ENCODE results near the gene DIAPH2.
"Not testable (repeated sequence)": the region's sequence is repeated elsewhere in the genome, so short reads cannot be mapped to it uniquely, and the experiment has no call there.

DIAPH2 gene

DNA sequence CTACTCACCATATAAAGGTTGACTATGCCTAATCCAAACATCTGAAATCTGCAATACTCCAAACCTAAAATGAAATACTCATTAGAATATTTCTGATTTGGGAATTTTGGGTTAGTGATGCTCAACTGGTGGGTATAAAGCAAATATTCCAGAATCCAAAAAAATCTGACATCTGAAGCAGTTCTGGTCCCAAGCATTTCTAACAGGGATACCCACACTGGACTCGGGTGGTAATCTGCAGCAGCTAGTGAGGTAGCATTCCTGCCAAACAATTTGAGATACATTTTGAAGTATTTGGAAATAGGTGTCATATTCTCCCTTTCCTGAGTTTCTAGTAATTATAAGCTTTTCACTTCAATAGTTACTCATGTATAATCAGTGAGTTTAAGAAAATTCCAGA lies 149.5 kb downstream of the DIAPH2 start:
- no peak for DNase-seq

DNA sequence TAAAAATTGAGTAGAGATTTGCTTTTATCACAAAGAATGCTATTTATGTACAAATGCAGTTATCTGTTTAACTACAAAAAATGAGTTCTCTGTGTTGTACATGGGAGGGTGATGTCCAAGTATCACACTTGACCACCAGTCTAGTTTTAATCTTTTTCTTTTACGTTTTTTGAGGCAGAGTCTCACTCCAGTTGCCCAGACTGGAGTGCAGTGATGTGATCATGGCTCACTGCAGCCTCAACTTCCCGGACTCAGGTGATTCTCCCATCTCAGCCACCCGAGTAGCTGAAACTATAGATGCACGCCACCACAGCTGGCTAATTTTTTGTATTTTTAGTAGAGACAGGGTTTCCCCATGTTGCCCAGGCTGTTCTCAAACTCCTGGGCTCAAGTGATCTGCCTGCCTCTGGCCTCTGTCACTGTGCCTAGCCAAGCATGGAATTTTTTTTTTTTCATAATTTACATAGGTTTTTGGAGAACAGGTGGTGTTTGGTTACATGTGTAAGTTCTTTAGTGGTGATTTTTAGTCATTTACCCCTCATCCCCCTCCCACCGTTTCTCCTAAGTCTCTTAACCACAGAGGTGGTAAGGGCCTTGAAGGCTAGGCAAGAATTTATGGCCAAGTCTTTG lies 151.1 kb downstream of the DIAPH2 start:
- no peak for DNase-seq

DNA sequence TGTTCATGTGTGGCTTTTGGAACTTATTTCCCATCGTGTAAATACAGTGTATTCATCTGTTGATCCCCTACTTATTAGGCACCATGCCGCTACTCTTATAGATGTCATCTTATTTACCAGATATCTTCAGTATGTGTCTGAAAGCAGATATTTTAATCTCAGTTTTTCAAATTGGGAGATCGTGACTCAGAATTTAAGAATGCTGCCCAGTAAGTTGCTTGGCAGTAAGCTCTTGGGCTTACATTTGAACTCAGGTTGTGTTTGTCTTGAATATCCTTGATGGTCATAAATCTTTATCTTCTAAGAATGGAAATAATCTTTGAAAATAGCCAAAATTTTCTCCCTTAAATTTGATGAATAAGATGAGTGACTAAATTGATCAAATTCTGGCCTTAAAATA lies 153.2 kb downstream of the DIAPH2 start:
- no peak for DNase-seq

DNA sequence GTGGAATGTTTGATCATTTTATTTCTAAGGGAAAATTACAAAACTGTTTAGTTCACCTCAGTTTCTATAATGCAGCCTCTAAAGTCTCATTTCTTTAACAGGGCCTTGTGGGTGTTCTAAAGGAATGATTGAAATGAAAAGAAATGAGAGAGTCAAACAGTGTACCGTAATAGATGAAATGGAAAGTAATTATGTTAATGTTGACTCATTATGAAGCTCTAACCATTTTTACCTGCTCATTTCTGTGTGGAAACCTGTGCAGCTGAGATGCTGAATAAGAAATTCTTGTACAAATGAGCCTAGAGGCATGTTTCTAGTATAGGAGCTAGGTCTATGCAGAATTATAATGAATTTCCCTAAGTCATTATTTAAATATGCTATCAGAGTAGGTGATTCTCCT lies 153.9 kb downstream of the DIAPH2 start:
- DNase-seq, result no peak

DNA sequence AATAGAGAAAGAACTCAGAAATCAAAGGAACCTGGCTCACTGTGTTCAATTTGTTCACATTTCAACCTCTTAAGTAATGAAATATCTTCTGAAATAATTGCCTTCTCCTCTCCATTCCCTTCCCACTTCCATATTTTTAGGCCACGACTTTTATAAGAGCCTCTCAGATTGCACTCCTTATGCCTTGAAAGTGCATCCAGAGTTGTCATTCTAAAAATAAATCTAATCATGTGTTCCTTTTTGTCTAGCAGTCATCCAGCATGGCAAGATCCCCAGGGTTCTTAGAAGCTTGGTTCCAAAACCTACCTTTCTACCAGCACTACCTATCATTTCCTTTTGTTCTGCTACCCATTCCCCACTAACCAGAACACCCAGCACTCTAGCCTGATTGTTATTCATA lies 156.7 kb downstream of the DIAPH2 start:
- DNase-seq, result no peak

DNA sequence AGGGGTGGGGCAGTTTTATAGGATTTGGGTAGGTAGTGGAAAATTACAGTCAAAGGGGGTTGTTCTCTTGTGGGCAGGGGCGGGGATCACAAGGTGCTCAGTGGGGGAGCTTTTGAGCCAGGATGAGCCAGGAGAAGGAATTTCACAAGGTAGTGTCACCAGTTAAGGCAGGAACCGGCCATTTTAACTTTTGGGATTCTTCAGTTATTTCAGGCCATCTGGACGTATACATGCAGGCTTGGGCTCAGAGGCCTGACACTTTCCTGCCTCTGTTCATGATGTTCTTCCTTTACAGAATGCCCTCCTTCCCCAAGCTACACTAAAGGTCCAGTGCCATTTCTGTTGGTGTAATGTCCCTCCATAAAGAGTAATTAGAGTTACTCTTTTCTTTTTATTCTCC lies 157.2 kb downstream of the DIAPH2 start:
- DNase-seq, result not testable (repeated sequence)

DNA sequence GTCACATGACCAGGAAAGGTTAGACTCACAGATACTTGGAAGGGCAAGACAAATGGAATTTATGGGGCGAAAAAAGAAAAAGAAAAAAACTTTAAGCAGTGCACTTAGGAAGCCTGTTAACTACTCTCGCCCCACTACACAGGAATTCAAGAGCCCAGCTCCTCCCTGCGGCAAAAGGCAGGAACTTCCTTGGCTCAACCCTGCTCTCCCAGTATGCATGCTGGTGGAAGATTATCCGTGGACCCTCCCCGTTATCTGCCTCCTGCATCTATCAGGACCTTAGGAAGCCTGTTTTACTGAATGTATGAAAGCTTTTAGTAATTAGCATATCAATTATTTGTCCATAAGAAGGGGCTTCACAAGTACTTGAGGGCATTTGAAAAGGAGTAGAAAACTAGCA lies 158.9 kb downstream of the DIAPH2 start:
- DNase-seq, result no peak

DNA sequence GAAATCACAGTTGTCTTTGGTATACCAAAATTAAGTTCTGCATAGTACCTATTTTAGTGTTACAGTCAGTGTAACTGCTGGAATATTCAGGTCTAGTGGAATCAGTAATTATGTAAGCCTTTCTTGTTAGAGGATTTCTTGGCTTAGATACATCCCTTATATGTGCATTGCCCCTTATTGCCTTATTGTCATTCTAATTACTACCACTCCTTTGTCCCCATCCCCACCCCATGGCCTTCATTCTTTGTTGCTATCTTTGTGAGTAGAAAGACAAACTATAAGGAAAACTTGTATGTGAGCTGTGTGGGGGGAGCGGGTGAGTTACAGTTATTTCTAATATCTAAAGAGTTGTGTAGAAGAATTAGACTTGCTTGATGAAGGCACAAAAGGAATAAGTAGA lies 162.2 kb downstream of the DIAPH2 start:
- DNase-seq, result no peak

DNA sequence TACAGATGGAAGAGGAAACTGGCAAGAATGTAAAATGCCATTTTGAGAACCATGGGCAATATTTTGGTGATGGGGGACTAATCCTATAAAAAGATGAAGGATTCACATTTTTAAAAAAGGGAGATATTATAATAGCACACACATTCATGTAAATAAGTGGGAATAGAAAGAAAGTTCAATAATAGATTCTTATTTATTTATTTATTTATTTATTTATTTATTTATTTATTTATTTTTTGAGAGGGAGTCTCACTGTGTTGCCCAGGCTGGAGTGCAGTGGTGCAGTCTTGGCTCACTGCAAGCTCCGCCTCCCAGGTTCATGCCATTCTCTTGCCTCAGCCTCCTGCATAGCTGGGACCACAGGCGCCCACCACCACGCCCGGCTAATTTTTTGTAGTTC lies 174.8 kb downstream of the DIAPH2 start:
- DNase-seq, result not testable (repeated sequence)

DNA sequence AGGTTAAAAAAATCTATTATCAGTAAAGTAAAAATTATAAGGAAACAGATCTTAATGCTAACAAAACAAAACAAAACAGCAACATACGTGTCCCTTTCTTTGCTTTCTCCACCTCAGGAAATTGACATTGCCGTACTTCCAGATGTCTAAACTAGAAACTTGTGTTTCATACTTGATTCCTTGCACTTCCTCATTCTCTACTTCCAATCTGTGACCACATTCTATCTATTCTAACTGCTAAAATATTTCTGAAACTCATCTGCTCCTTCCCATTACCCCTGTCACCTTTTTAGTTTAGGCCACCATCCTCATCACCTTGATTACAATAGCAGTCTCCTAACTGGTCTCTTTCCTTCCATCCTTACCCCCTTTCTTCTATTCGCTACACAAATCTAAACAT lies 176.6 kb downstream of the DIAPH2 start:
- DNase-seq, result no peak

DNA sequence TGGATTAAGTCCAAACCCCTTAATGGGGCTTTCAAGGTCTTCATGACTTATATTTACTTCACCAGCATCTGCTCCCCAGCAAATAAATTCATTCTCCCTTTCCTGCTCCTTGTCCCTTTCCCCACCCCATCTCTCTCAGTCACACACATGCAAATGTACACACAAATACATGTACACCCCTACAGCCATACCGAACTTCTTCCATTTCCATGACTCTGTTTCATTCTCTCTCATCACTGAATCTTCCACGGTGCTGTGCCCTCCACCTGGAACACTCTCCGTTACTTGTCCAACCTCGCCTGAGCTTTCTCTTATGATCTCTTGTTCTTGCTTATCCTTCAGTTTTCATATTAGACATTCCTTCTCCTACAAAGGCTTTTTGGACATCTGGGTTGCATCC lies 177.0 kb downstream of the DIAPH2 start:
- no peak for DNase-seq

DNA sequence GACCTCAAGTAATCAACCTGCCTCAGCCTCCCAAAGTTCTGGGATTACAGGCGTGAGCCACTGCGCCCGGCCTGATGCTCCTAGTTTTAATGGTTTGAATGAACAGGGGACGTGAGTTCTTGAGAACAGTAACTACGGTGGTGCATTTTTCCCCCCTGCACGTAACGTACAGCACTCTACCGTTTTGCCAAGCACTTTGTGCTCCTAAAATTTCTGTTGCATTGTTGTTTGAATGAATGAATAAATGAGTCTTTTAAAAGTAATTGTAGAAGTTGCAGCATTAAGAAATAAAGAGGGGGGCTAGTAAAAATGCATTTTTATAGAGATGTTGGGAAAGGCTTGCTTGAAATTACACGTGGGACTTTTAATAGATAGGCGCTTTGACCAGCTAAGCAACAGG lies 199.0 kb downstream of the DIAPH2 start, which contains the start of gene RPA4:
TSS of gene RPA4 (plus strand) at position 301 of the 400 bp plus-strand sequence. CDS start 403 bp downstream, outside the sequence.
- DNase-seq, result no peak

DNA sequence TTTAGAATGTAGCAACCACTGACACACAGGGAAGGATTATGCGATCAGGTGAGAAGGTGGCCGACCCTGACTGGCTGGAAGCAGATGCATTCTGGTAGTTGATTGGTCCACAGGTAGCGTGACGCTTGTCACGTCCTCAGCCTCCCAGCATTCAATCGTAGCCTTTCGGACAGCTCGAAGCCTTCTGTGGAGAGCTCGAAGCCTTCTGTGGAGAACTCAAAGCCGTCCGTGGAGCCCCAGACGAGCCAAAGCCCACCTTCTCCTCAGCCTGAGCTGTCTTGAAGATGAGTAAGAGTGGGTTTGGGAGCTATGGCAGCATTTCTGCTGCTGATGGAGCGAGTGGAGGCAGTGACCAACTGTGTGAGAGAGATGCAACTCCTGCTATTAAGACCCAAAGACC lies 199.4 kb downstream of the DIAPH2 start:
- no peak for DNase-seq

DNA sequence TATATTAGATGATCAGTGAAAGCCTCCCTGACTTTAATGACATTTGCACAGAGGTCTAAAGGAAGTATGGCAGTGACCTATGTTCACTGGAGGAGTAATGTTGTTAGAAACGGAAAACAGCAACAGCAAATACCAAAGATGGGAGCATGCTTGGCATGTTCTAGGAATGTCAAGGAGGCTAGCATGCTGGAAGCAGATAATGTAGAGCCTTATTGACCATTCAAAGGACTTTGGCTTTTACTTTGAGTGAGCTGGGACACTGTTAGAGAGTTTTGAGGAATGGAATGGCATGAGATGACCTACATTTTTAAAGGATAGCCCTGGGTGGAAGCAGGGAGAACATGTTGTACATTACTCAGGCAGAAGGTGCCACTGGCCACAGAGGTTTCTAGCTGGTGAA lies 205.1 kb downstream of the DIAPH2 start:
- DNase-seq, result no peak

DNA sequence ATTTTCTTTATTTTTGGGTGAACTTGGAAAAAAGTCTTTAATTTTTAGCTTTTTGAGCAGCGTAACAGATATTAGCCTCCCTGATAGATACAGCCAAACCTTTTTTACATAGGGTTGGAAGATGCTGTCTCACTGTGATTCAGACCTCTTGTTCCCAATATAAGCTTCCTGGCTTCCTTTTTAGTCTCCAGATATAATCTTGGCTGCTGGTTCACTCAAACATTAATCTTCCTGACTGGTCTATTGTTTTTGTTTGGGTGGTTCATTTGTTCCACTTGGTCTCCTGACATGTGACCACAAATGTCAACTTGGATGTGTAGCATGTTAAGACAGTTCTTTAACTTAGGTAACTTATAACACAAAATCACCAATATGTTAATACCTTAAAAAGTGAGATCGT lies 222.1 kb downstream of the DIAPH2 start:
- no peak for DNase-seq

DNA sequence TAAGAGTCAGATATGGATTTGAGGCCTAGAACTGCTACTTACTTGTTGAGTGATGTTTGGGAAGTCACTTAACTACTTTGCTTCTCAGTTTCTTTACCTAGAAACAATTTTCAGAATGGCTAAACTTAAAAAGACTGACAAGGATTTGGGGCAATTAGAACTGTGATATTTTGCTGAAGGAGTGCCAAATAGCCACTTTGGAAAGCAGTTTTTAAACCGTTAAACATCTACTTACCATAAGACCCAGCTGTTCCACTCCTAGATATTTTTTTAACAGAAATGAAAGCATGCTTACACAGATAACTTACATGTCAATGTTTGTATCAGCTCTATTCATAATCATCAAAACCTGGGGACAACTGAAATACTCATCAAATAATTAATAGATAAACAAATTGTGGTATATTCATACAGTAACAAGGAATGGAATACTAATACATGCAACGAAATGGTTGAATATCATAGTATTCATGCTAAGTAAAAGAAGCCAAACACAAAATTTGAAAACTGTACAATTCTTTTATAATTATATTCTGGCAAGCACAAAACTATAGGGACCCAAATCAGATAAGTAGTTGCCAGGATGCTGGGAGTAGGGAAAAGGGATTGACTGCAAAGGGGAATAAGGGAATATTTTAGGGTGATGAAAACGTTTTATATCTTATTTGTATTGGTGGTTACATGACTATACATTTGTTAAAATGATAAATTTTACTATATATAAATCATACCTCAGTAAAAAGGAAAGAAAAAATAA lies 223.1 kb downstream of the DIAPH2 start:
- DNase-seq, result no peak

DNA sequence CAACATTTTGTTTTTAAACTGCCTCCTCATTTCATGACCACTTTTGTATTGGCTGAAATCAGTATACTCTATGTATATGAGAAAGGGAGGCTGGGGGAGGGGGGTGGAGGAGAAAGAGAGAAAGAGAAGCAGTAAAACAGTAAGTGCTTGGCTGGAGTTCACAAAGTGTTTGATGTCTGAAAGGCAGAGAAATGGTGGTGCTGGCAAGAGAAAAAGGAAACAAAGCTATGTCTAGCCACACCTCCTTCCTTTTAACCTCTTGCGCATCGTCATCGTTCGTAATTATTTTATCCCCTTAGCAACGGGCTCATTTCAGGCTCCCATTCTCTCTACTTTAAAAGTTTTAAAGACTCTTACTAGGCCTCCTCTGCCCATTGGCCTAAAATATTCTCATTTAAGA lies 224.6 kb downstream of the DIAPH2 start:
- DNase-seq, result no peak

DNA sequence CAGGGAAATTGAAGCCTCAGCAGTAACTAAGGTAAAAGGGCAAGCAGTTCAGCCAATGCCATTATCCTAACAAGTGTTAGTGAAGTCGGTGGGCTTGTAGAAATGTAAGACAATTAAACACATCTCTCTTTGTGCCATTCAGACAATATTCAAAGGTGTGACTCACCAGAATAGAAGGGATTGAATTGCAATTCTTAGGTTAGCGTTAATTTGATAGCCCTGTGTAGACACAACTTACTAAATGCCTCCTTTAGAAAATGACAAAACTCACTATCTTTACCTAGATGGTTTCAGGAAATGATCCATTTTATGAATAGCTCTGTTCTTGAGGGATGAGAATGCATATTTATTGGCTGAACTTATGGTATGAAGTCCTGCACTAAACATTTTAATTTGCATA lies 234.2 kb downstream of the DIAPH2 start:
- DNase-seq, result no peak

DNA sequence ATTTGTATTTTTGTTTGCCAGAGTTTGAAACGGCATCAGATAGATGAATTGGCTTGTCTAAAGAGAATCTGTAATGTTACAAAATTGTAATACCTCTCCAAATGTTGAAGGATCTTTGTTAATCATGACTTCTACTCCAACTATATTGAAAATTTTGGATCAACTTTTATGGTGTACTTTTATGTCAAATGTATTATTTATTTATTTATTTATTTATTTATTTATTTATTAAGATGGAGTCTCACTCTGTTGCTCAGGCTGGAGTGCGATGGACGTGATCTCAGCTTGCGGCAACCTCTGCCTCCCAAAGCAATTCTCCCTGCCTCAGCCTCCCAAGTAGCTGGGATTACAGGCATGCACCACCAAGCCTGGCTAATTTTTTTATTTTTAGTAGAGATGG lies 235.0 kb downstream of the DIAPH2 start:
- no peak for DNase-seq

DNA sequence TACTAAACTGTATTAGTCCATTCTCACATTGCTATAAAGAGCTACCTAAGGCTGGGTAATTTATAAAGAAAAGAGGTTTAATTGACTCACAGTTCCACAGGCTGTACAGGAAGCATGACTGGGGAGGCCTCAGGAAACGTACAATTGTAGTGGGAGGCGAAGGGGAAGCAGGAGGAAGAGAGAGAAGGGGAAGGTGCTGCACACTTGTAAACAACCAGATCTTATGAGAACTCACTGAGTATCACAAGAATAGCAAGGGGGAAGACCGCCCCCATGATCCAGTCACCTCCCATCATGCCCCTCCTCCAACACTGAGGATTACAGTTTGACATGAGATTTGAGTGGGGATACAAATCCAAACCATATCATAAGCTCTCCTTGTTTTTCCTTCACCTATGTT lies 239.9 kb downstream of the DIAPH2 start:
- no peak for DNase-seq

DNA sequence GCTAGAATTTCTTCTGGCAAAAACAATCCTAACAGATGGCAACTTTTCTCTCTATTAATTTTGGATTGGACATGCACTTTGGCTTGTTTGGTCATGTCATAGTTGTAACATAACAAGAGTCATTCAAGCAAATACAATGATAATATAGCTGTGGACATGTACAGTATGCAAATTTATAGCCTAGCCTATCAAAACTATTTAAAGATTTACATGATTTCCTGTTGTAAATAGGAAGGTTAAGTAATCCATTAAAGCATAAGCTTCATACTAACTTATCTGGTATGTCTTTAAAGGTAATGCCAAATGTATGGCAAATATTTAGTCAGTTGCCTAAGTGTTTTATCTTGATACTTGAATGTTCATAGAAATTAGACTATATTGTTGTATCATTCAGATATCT lies 244.4 kb downstream of the DIAPH2 start:
- no peak for DNase-seq

DNA sequence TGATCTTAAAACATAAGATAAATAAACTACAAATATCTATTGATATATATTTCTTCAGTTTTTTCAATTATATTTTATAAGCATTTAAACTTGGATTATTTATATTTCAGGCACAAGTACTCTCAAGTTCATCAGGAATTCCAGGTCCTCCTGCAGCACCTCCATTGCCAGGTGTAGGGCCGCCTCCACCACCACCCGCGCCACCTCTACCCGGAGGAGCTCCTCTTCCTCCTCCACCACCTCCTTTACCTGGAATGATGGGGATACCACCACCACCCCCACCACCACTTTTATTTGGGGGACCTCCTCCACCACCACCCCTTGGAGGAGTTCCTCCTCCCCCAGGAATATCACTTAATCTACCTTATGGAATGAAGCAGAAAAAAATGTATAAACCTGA lies 273.1 kb downstream of the DIAPH2 start:
- DNase-seq, result no peak

DNA sequence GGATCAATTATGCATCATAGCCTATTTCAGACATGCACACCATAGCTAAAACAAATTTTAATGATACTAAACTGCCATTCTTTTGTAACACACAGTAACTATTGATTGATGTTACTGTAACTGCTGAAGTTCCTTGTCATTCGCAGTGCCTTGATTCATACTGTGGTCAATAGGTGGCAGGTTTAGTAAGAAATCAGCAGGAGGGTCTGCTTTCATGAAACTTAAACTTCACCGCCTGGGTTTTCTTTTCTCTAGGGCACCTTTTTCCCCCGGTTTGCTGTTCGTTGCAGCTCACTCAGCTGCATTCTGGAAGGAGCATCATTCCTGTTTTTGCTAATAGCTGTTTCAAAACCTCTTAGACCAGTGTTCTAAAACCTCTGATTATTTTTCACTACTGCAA lies 287.2 kb downstream of the DIAPH2 start:
- DNase-seq, result no peak

DNA sequence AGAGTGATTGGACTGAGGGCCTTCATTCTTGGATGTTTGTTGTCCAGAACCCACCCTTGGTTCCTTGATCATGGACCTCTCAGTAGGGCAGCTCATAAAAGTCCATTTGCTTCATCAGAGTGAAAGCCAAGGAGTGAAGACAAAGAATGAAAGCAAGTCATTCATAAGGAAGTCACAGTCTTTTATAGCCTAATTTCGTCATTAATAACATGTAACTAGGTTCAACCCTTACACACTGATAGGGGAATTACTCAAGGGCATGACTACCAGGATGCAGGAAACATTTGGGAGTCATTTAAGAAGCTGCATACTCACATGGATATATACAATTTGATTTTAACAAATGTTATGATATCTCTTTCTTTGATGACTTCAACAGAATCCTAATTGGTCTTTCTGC lies 294.3 kb downstream of the DIAPH2 start:
- DNase-seq, result no peak

DNA sequence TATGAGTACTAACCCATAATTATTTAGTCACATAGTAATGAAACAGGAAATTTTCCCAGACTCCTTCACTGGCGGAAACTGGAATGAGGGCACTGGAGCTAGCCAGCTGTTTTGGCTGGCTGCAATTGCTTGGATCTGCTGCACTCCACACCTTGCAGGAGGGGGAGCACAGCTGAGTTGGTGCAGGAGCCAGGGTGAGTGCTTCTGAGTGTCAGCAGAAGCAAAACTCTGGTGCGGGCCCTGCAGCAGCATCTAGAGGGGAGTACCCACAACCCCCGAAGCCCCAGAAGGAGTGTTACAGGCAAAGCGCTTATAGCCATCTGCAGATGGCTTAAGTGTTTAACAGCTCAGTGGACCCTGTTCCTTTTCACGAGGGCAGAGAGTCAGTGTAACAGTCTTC lies 295.1 kb downstream of the DIAPH2 start:
- no peak for DNase-seq
